Colonic mucosa (tissue), 4 donors: ENCODE measurements around the gene NDST1. TPM values are rescaled to one million over a fixed set of nuclear protein-coding genes. Genes with fewer than 3 reads are reported as not detected.

Experiments used
- DNase-seq: peaks from one replicate; pipeline ENCODE4 v3.0.0-alpha.2; 2020
- H3K27ac ChIP-seq: fragments of 200-600 bp; one replicate; pipeline ENCODE4 v1.8.0; 2021
- H3K27me3 ChIP-seq: fragments of 200-600 bp; one replicate; pipeline ENCODE4 v1.8.0; 2021
- H3K36me3 ChIP-seq: fragments of 200-600 bp; one replicate; pipeline ENCODE4 v1.8.0; 2021
- H3K4me1 ChIP-seq: fragments of 200-600 bp; one replicate; pipeline ENCODE4 v1.8.0; 2021; ENCODE audit warnings: mild to moderate bottlenecking
- H3K4me3 ChIP-seq: fragments of 200-600 bp; one replicate; pipeline ENCODE4 v1.8.0; 2021
- H3K9ac ChIP-seq, 2 donors: one replicate each; pipeline ENCODE4 v1.7.0; 2013; ENCODE audit warnings: control low read depth in 2 of 2, low read depth in 2 of 2, low read length in 2 of 2
- H3K9me3 ChIP-seq: fragments of 200-600 bp; one replicate; pipeline ENCODE4 v1.8.0; 2021
- CTCF ChIP-seq: fragments of 200-600 bp; IDR thresholded peaks from one replicate; pipeline ENCODE4 v1.8.0; 2022; ENCODE audit warnings: antibody characterized with exemption, mild to moderate bottlenecking
- intact Hi-C: fragments of 100-400 bp; cut with DNase I; formaldehyde crosslinking; loops from one replicate; pipeline ENCODE4 v1.14.1; 2022
- total RNA-seq, 2 donors: library from RNA; stranded (reverse); fragmentation: NEBNext Ultra II Directional in 1 of 2; extraction: Animal tissue kit (Norgen Biotek cat#: 25700) in 1 of 2; gene quantifications; one replicate each; pipeline ENCODE4 v1.2.1, GENCODE V29; 2021
- donor health status: healthy.
- donor health status: DM: no; HTN: no; CAD: no.
- donor health status: DM: no; HTN: no; CAD: no.

NDST1 gene
- total RNA-seq, 2 donors from 2014 or later, result 37.4 to 51.3 TPM

DNA sequence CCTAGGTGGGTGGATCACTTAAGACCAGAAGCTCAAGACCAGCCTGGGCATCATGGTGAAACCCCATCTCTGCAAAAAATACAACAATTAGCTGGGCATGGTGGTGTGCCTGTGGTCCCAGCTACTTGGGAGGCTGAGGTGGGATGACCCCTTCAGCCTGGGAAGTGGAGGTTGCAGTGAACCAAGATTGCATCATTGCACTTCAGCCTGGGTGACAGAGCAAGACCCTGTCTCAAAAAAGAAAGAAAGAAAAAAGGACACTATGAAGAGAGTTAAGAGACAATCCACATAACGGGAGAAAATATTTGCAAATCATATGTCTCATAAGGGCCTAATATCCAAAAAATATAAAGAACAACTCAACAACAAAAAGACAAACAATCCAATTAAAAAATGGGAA is 57.9 kb downstream of the NDST1 start:
- no peak for DNase-seq
- H3K27ac ChIP-seq, result no peak overlapping the region
- H3K4me3 ChIP-seq, result no peak overlapping the region
- no peaks in the 10 kb centered on the region for H3K36me3 ChIP-seq
- H3K9me3 ChIP-seq, result no peaks in the 10 kb centered on the region
- no peaks in the 10 kb centered on the region for H3K27me3 ChIP-seq
- H3K4me1 ChIP-seq, result no peaks in the 10 kb centered on the region
- H3K9ac ChIP-seq, result no peak overlapping the region
- no peak for TF ChIP-seq CTCF
- intact Hi-C loops, result no loop called here

- Histone ChIP-seq H3K27ac (no peak overlapping the region), H3K9me3 (no peaks in the 10 kb centered on the region), H3K4me1 (no peaks in the 10 kb centered on the region), H3K27me3 (no peaks in the 10 kb centered on the region), H3K9ac (no peak overlapping the region), H3K4me3 (no peak overlapping the region), H3K36me3 (no peaks in the 10 kb centered on the region)
- DNase-seq, result no peak
- no peak for TF ChIP-seq CTCF
- intact Hi-C loops, result no loop called here
These were observed 59.2 kb downstream of the NDST1 start for GRCh38 chr5:150567031-150567717.

- Histone ChIP-seq H3K27me3 (no peaks in the 10 kb centered on the region), H3K27ac (no peak overlapping the region), H3K4me3 (no peak overlapping the region), H3K9ac (no peak overlapping the region), H3K4me1 (no peaks in the 10 kb centered on the region), H3K9me3 (no peaks in the 10 kb centered on the region), H3K36me3 (no peaks in the 10 kb centered on the region)
- intact Hi-C loops, result no loop called here
- DNase-seq, result no peak
- TF ChIP-seq CTCF, result no peak
These were observed 60.7 kb downstream of the NDST1 start for GRCh38 chr5:150568663-150569062.

DNA sequence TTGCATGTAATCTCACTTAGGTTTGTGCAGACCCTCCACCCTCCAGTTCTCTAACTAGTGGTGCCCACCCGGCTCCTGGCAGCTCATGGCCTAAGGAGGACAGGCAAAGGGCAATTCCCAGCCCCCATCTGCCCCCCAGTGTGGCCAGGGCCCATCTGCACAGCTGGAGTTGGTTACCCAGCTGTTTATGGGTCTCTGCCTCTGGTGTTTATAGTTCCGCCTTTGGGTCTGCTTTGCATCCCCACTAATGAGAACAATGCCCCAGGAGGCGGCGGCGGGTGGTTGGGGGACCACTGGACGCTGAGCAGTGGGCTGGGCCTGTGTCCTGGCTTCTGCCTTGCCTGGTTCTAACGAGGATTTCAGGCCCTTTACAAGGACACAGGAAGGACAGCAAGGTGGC is 62.4 kb downstream of the NDST1 start:
- no peak overlapping the region for H3K4me3 ChIP-seq
- H3K4me1 ChIP-seq, result no peaks in the 10 kb centered on the region
- no peaks in the 10 kb centered on the region for H3K27me3 ChIP-seq
- H3K27ac ChIP-seq, result no peak overlapping the region
- H3K36me3 ChIP-seq, result no peaks in the 10 kb centered on the region
- H3K9ac ChIP-seq, result no peak overlapping the region
- DNase-seq, result no peak
- TF ChIP-seq CTCF, result no peak
- intact Hi-C loops, result no loop called here
- H3K9me3 ChIP-seq, result no peaks in the 10 kb centered on the region

DNA sequence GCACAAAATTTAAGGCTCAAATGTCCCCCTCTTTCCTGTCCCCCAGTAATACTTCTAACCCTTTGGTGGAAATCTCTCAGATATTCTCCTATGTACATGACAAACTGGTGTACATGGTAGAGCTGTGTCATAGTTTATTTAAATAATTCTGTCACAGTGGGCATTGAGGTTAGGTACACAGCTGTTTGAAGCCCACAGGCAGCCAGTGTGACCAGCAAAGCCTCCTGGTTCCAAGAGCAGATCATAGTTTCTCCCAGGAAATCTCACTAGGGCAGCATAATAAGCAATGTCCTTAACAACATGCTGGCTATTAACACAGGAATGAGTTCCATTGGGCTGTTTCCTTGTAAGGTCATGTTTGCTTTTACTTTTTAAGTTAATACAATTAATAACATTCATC is 63.9 kb downstream of the NDST1 start:
- no peak for DNase-seq
- H3K36me3 ChIP-seq, result no peaks in the 10 kb centered on the region
- no peak overlapping the region for H3K27ac ChIP-seq
- no peak overlapping the region for H3K4me3 ChIP-seq
- no peaks in the 10 kb centered on the region for H3K4me1 ChIP-seq
- H3K9me3 ChIP-seq, result no peaks in the 10 kb centered on the region
- no peaks in the 10 kb centered on the region for H3K27me3 ChIP-seq
- no peak overlapping the region for H3K9ac ChIP-seq
- TF ChIP-seq CTCF, result no peak
- intact Hi-C loops, result no loop called here
